Left lung (tissue), 10 donors: ENCODE data around the gene COL20A1. TPM values are rescaled to one million over a fixed set of nuclear protein-coding genes. Genes with fewer than 3 reads are reported as not detected.

Source experiments
- ATAC-seq: fragments of 200-7000 bp; cut with Tn5 transposase; one replicate; pipeline ENCODE4 v1.9.1; 2020; ENCODE audit warnings: moderate library complexity
- DNase-seq, 4 donors: peaks; one replicate each; pipeline ENCODE4 v3.0.0-alpha.2; 2013 to 2020
- H3K27ac ChIP-seq, 2 donors: fragments of 200-600 bp; sonication (generic) in 1 of 2; one replicate each; pipeline versions ENCODE4 v1.5.0 to v1.8.0; 2020 to 2021
- H3K27me3 ChIP-seq, 2 donors: fragments of 200-600 bp; sonication (generic) in 1 of 2; one replicate each; pipeline versions ENCODE4 v1.5.0 to v1.8.0; 2020 to 2021
- H3K36me3 ChIP-seq, 2 donors: fragments of 200-600 bp; sonication (generic) in 1 of 2; one replicate each; pipeline versions ENCODE4 v1.5.0 to v1.8.0; 2020 to 2021
- H3K4me1 ChIP-seq, 2 donors: fragments of 200-600 bp; one replicate each; pipeline ENCODE4 v1.8.0; 2021
- H3K4me3 ChIP-seq, 2 donors: fragments of 200-600 bp; sonication (generic) in 1 of 2; one replicate each; pipeline versions ENCODE4 v1.5.0 to v1.8.0; 2020 to 2021; ENCODE audit warnings: mild to moderate bottlenecking in 1 of 2
- H3K9me3 ChIP-seq, 2 donors: fragments of 200-600 bp; sonication (generic) in 1 of 2; one replicate each; pipeline versions ENCODE4 v1.5.0 to v1.8.0; 2020 to 2021
- intact Hi-C, 2 donors: fragments of 100-400 bp; cut with DNase I; formaldehyde crosslinking; loops; one replicate each; pipeline versions ENCODE4 v1.11.2 to v1.14.2; 2022
- polyA plus RNA-seq, 6 donors: library from polyadenylated mRNA; unstranded; fragments of 120-200 nt; gene quantifications; one replicate each; pipeline ENCODE4 v1.2.1, GENCODE V29; 2013; ENCODE audit not compliant: insufficient read length in 6 of 6
- total RNA-seq, 2 donors: library from RNA; stranded (reverse); fragmentation: NEBNext Ultra II Directional; extraction: Animal tissue kit (Norgen Biotek cat#: 25700); gene quantifications; one replicate each; pipeline ENCODE4 v1.2.1, GENCODE V29; 2021
- TF ChIP-seq, protein P1 (sequence below), 2 donors: fragments of 200-600 bp; sonication (generic) in 1 of 2; IDR thresholded peaks; one replicate each; pipeline versions ENCODE4 v1.5.0 to v1.8.0; 2021; ENCODE audit warnings: antibody characterized with exemption in 2 of 2
- donor health status: DM: no; HTN: yes; CAD: no.
- donor health status: DM: no; HTN: no; CAD: no.

The COL20A1 gene
- total and polyA plus RNA-seq, 8 donors = 0.08 to 0.31 (median 0.24) TPM; not detected in 2

- intact Hi-C loops = no loop called here
- Histone ChIP-seq H3K4me1 (peaks cover 0 to 22% of the 10 kb centered on the region in 2 donors), H3K9me3 (no peaks in the 10 kb centered on the region), H3K4me3 (no peak overlapping the region), H3K27ac (no peak overlapping the region), H3K36me3 (peaks cover 0 to 72% of the 10 kb centered on the region in 2 donors), H3K27me3 (no peaks in the 10 kb centered on the region)
- TF ChIP-seq, protein P1, sequence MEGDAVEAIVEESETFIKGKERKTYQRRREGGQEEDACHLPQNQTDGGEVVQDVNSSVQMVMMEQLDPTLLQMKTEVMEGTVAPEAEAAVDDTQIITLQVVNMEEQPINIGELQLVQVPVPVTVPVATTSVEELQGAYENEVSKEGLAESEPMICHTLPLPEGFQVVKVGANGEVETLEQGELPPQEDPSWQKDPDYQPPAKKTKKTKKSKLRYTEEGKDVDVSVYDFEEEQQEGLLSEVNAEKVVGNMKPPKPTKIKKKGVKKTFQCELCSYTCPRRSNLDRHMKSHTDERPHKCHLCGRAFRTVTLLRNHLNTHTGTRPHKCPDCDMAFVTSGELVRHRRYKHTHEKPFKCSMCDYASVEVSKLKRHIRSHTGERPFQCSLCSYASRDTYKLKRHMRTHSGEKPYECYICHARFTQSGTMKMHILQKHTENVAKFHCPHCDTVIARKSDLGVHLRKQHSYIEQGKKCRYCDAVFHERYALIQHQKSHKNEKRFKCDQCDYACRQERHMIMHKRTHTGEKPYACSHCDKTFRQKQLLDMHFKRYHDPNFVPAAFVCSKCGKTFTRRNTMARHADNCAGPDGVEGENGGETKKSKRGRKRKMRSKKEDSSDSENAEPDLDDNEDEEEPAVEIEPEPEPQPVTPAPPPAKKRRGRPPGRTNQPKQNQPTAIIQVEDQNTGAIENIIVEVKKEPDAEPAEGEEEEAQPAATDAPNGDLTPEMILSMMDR (IDR thresholded peaks at IDR 0.05) = no peak
- ATAC-seq (no peak), DNase-seq (peak in 1 of 4 donors; percentile 63)
Observed at GRCh38 chr20:63277466-63278272, 15.3 kb upstream of the COL20A1 start.

DNA sequence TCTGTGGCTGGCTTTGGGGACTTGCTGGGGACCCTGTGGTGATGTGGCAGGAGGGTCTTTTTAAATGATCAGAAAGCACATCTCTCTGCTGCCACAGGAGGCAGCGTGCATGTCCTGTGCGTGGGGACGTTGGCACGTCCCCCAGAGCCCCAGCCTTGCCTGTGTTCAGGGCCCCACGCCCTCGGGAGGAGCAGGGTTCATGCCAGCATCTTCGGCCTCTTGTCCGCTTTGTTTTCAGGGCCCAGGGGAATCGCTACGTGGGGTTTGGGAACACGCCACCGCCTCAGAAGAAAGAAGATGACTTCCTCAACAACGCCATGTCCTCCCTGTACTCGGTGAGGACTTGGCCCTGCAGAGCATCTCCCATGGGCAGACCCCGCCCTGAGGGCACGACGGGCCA, 14.3 kb upstream of the COL20A1 start:
- ATAC-seq = no peak
- Histone ChIP-seq H3K4me3 (no peak overlapping the region), H3K9me3 (no peaks in the 10 kb centered on the region), H3K27me3 (no peaks in the 10 kb centered on the region), H3K36me3 (peaks cover 0 to 82% of the 10 kb centered on the region in 2 donors), H3K4me1 (peaks cover 0 to 17% of the 10 kb centered on the region in 2 donors), H3K27ac (no peak overlapping the region)
- intact Hi-C loops = no loop called here
- TF ChIP-seq, protein P1 (IDR thresholded peaks at IDR 0.05) = no peak
- DNase-seq = peak in 1 of 4 donors; percentile 43

DNA sequence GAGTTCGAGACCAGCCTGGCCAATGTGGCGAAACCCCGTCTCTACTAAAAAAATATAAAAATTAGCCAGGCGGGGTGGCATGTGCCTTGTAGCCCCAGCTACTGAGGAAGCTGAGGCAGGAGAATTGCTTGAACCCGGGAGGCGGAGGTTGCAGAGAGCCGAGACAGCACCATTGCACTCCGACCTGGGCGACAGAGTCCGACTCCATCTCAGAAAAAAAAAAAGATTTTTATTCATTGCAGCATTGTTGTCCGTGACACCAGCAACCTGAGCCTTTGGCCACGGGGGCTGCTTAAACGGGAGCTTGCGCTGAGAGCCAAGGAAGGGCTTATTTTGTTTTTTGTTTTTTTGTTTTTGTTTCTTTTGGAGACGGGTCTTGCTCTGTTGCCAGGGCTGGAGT, 13.1 kb upstream of the COL20A1 start:
- ATAC-seq (no peak), DNase-seq (peak in 1 of 4 donors; percentile 16)
- no peaks in the 10 kb centered on the region for H3K27me3 ChIP-seq
- intact Hi-C loops = no loop called here
- H3K4me3 ChIP-seq = no peak overlapping the region
- H3K9me3 ChIP-seq = no peaks in the 10 kb centered on the region
- TF ChIP-seq, protein P1 (IDR thresholded peaks at IDR 0.05) = no peak
- H3K4me1 ChIP-seq = peaks cover 0 to 4% of the 10 kb centered on the region in 2 donors
- peaks cover 0 to 94% of the 10 kb centered on the region in 2 donors for H3K36me3 ChIP-seq
- H3K27ac ChIP-seq = no peak overlapping the region

DNA sequence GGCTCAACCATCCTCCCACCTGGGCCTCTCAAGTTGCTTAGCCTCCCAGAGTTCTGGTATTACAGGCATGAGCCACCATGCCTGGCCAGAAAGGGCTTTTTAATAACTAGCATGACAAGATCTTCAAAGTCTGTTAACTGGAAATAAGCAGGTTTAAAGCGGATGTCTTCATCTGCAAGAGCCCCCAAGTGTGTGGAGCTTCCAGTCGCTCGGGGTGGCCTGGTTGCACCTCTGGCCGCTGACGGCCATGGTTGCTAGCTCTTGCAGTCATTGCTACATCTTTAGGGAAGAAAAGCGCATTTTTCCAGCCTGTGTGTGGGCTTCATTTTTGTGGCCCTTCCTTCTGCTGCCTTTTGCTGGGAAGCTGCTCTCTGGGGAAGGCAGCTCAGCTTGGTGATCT, 12.6 kb upstream of the COL20A1 start:
- Histone ChIP-seq H3K36me3 (peaks cover 0 to 99% of the 10 kb centered on the region in 2 donors), H3K9me3 (no peaks in the 10 kb centered on the region), H3K27me3 (no peaks in the 10 kb centered on the region), H3K4me1 (no peaks in the 10 kb centered on the region), H3K27ac (no peak overlapping the region), H3K4me3 (no peak overlapping the region)
- ATAC-seq (no peak), DNase-seq (peak in 1 of 4 donors; percentile 29)
- intact Hi-C loops = no loop called here
- TF ChIP-seq, protein P1 (IDR thresholded peaks at IDR 0.05) = no peak

GRCh38 chr20:63280929-63281545, 11.9 kb upstream of the COL20A1 start:
- no peaks in the 10 kb centered on the region for H3K4me1 ChIP-seq
- no peaks in the 10 kb centered on the region for H3K27me3 ChIP-seq
- no peak overlapping the region for H3K27ac ChIP-seq
- TF ChIP-seq, protein P1 (IDR thresholded peaks at IDR 0.05) = no peak
- no peaks in the 10 kb centered on the region for H3K9me3 ChIP-seq
- intact Hi-C loops = no loop called here
- DNase-seq = peak in 1 of 4 donors; percentile 67
- ATAC-seq = no peak
- no peak overlapping the region for H3K4me3 ChIP-seq
- H3K36me3 ChIP-seq = peaks cover 0 to 100% of the 10 kb centered on the region in 2 donors
